Measurements from ENCODE around the gene CHCHD6.

CHCHD6 gene

DNA sequence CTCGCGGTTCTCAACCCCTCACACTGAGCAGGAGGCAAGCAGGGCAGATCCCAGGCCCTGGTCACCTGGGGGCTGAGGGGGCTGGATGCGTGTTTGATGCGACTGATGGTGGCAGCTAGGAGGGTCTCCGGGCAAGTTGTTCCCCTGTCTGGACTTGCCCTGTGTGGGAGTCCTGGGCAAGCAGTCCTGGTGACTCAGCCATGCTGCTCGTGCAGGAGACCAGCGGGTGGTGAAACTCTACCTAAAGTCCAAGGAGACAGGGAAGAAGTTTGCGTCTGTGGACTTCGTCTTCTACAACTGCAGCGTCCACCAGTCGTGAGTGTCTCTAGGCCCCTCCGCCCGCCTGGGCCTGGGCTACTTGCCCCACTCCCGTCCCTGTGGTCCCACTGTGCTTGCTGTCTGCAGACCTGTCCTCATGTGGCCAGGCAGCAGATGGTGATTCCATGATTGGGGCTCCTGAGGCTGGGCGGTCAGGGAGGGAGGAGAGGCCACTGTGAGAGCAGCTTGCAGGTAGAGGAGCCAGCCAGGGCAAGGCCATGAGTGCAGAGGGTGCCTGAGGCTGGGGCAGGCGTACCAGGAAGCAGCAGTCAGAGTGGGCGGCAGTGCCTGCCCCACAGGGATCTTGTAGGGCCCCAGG, 301.9 kb downstream of the CHCHD6 start:
- no peak for DNase-seq (ENCODE audit: low read depth in 2 of 2)

DNA sequence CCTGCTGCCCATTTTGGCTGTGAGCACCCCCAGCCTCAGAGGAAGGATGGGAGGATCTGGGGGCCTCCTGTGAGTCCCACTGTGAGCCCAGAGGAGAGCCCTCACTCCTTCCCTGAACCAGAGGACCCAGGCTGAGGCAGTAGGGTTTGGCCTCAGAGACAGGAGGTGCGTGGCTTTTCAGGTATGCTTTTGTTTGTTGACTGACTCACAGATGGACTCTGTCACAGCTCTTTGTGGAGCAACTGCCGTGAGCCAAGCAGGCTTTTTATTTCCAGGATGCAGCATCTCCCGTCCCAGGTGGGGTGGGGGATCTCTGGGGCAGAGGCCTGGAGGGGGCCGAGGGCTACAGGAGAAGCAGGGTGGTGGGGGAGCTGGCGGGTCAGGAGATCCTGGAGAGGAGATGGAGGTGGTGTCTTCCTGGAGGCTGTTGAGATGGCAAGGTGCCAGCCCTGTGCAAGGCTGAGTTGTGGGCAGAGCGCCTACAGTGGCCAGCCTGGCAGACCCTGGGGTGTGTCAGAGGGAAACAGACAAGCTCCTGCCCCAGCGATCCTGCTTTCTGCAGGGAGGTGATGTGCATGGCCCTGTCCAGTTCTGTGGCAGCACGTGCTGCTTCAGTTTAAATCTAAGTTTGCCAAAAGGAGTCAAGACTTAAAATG, 302.9 kb downstream of the CHCHD6 start:
- no peak for DNase-seq (ENCODE audit: low read depth in 2 of 2)

GRCh38 chr3:127008236-127008635, 304.2 kb downstream of the CHCHD6 start:
- no peak for DNase-seq (ENCODE audit: low read depth in 2 of 2)

DNA sequence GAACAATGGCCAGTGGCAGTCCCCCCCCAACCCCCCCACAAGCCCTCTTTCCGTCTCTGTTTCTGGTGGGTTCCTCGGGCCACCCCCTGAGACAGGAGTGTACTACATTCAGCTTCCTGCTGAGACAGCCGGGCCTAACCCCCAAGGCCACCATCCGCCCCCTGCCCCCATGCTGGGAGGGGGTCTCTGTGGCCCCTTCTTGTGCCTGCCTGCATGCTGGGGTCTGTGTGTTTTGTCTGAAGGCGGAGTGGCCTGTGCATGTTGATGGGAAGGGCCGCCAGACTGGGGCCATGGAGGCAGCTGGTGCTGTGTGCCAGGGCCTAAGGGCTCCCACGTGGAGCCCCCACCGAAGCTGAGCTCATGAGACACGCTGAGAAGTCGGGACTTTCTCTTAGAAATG, 305.5 kb downstream of the CHCHD6 start:
- DNase-seq (ENCODE audit: low read depth in 2 of 2): no peak
